ENCODE measurements around the gene RTP5. TPM values are rescaled to one million over a fixed set of nuclear protein-coding genes. Genes with fewer than 3 reads are reported as not detected.
"Not testable (repeated sequence)": the region's sequence is repeated elsewhere in the genome, so short reads cannot be mapped to it uniquely, and the experiment has no call there.

Gene RTP5
- total RNA-seq, 2 donors from 2014 or later = not detected

GRCh38 chr2:241912021-241912555 is 42.6 kb downstream of the RTP5 start:
- TF ChIP-seq CTCF (conservative IDR thresholded peaks at IDR 0.05) = no peak
- no peak overlapping the region for H3K27ac Mint-ChIP-seq
- Histone ChIP-seq H3K36me3 (ENCODE audit: control insufficient read depth, insufficient read depth, low read length) (no peaks in the 10 kb centered on the region), H3K9ac (ENCODE audit: extremely low read depth, low read length, poor library complexity, severe bottlenecking) (no peak overlapping the region), H3K27me3 (ENCODE audit: control insufficient read depth, insufficient read depth, low read length, poor library complexity, severe bottlenecking) (no peaks in the 10 kb centered on the region), H3K4me1 (ENCODE audit: control insufficient read depth, insufficient read depth, low read length) (no peaks in the 10 kb centered on the region), H3K4me3 (ENCODE audit: low read length) (no peak overlapping the region), H3K27ac (ENCODE audit: low read depth, low read length) (no peak overlapping the region), H3K9me3 (ENCODE audit: control insufficient read depth, low read length) (peaks cover 11% of the 10 kb centered on the region)
- H3K27me3 Mint-ChIP-seq (ENCODE audit: insufficient read depth) = peaks cover 2% of the 10 kb centered on the region
- no peaks in the 10 kb centered on the region for H3K36me3 Mint-ChIP-seq (ENCODE audit: low read depth)
- no peaks in the 10 kb centered on the region for H3K4me1 Mint-ChIP-seq
- H3K9me3 Mint-ChIP-seq = peaks cover 19% of the 10 kb centered on the region
- DNase-seq = no peak
- H3K4me3 Mint-ChIP-seq = no peak overlapping the region
- 86 to 87% methylated on average over 17 of the region's 17 CpGs for WGBS, 2 experiments (ENCODE audit: insufficient coverage in 1 of 2, insufficient read length in 1 of 2)

GRCh38 chr2:241913703-241914102 is 44.2 kb downstream of the RTP5 start:
- Mint-ChIP-seq H3K4me1 (no peaks in the 10 kb centered on the region), H3K27me3 (ENCODE audit: insufficient read depth) (peaks cover 9% of the 10 kb centered on the region), H3K4me3 (no peak overlapping the region), H3K27ac (no peak overlapping the region), H3K36me3 (ENCODE audit: low read depth) (no peaks in the 10 kb centered on the region), H3K9me3 (peaks cover 19% of the 10 kb centered on the region)
- H3K36me3 ChIP-seq (ENCODE audit: control insufficient read depth, insufficient read depth, low read length) = no peaks in the 10 kb centered on the region
- H3K27me3 ChIP-seq (ENCODE audit: control insufficient read depth, insufficient read depth, low read length, poor library complexity, severe bottlenecking) = no peaks in the 10 kb centered on the region
- H3K4me3 ChIP-seq (ENCODE audit: low read length) = no peak overlapping the region
- no peak overlapping the region for H3K27ac ChIP-seq (ENCODE audit: low read depth, low read length)
- peaks cover 11% of the 10 kb centered on the region for H3K9me3 ChIP-seq (ENCODE audit: control insufficient read depth, low read length)
- H3K9ac ChIP-seq (ENCODE audit: extremely low read depth, low read length, poor library complexity, severe bottlenecking) = no peak overlapping the region
- no peaks in the 10 kb centered on the region for H3K4me1 ChIP-seq (ENCODE audit: control insufficient read depth, insufficient read depth, low read length)
- WGBS, 2 experiments (ENCODE audit: insufficient coverage in 1 of 2, insufficient read length in 1 of 2) = 91 to 100% methylated on average over 1 to 4 of the region's 4 CpGs
- no peak for DNase-seq
- TF ChIP-seq CTCF (conservative IDR thresholded peaks at IDR 0.05) = no peak

GRCh38 chr2:241914542-241914941 is 45.0 kb downstream of the RTP5 start:
- no peak overlapping the region for H3K4me3 Mint-ChIP-seq
- peaks cover 19% of the 10 kb centered on the region for H3K9me3 Mint-ChIP-seq
- TF ChIP-seq CTCF (conservative IDR thresholded peaks at IDR 0.05) = no peak
- H3K27ac Mint-ChIP-seq = no peak overlapping the region
- peaks cover 9% of the 10 kb centered on the region for H3K27me3 Mint-ChIP-seq (ENCODE audit: insufficient read depth)
- H3K36me3 Mint-ChIP-seq (ENCODE audit: low read depth) = no peaks in the 10 kb centered on the region
- peak; percentile 23 for DNase-seq
- no peaks in the 10 kb centered on the region for H3K4me1 ChIP-seq (ENCODE audit: control insufficient read depth, insufficient read depth, low read length)
- H3K27ac ChIP-seq (ENCODE audit: low read depth, low read length) = no peak overlapping the region
- H3K36me3 ChIP-seq (ENCODE audit: control insufficient read depth, insufficient read depth, low read length) = no peaks in the 10 kb centered on the region
- no peaks in the 10 kb centered on the region for H3K4me1 Mint-ChIP-seq
- no peaks in the 10 kb centered on the region for H3K27me3 ChIP-seq (ENCODE audit: control insufficient read depth, insufficient read depth, low read length, poor library complexity, severe bottlenecking)
- H3K9me3 ChIP-seq (ENCODE audit: control insufficient read depth, low read length) = peaks cover 11% of the 10 kb centered on the region
- H3K9ac ChIP-seq (ENCODE audit: extremely low read depth, low read length, poor library complexity, severe bottlenecking) = no peak overlapping the region
- WGBS, 2 experiments (ENCODE audit: insufficient coverage in 1 of 2, insufficient read length in 1 of 2) = 91 to 98% methylated on average over 8 to 13 of the region's 13 CpGs
- no peak overlapping the region for H3K4me3 ChIP-seq (ENCODE audit: low read length)

- not testable (repeated sequence) for H3K4me3 ChIP-seq (ENCODE audit: low read length); H3K27me3 ChIP-seq (ENCODE audit: control insufficient read depth, insufficient read depth, low read length, poor library complexity, severe bottlenecking); H3K9ac ChIP-seq (ENCODE audit: extremely low read depth, low read length, poor library complexity, severe bottlenecking); H3K36me3 ChIP-seq (ENCODE audit: control insufficient read depth, insufficient read depth, low read length); H3K4me3 Mint-ChIP-seq; DNase-seq; H3K27ac ChIP-seq (ENCODE audit: low read depth, low read length); H3K27ac Mint-ChIP-seq; H3K9me3 Mint-ChIP-seq; H3K4me1 ChIP-seq (ENCODE audit: control insufficient read depth, insufficient read depth, low read length); H3K4me1 Mint-ChIP-seq; H3K9me3 ChIP-seq (ENCODE audit: control insufficient read depth, low read length); H3K36me3 Mint-ChIP-seq (ENCODE audit: low read depth); H3K27me3 Mint-ChIP-seq (ENCODE audit: insufficient read depth)
- 85 to 100% methylated on average over 1 to 5 of the region's 9 CpGs for WGBS, 2 experiments (ENCODE audit: insufficient coverage in 1 of 2, insufficient read length in 1 of 2)
Measured at GRCh38 chr2:241921631-241922030, 52.1 kb downstream of the RTP5 start.

All from endodermal cell (in vitro differentiated cells).